Umbilical cord (tissue), 2 donors: ENCODE data around the gene CDH12. TPM values are rescaled to one million over a fixed set of nuclear protein-coding genes. Genes with fewer than 3 reads are reported as not detected.
"Not testable (repeated sequence)": the region's sequence is repeated elsewhere in the genome, so short reads cannot be mapped to it uniquely, and the experiment has no call there.

Experiments used
- DNase-seq: peaks from one replicate; pipeline ENCODE4 v3.0.0-alpha.2; 2015; ENCODE audit warnings: low spot score
- total RNA-seq: library from RNA; depleted of rRNA; stranded (reverse); fragments of >200 nt; gene quantifications from one replicate; pipeline ENCODE4 v1.2.3, GENCODE V29; 2014; ENCODE audit warnings: low replicate concordance; ENCODE audit not compliant: insufficient read depth

Gene CDH12
- total RNA-seq, 1 donor from 2014 or later = 3.6 TPM

DNA sequence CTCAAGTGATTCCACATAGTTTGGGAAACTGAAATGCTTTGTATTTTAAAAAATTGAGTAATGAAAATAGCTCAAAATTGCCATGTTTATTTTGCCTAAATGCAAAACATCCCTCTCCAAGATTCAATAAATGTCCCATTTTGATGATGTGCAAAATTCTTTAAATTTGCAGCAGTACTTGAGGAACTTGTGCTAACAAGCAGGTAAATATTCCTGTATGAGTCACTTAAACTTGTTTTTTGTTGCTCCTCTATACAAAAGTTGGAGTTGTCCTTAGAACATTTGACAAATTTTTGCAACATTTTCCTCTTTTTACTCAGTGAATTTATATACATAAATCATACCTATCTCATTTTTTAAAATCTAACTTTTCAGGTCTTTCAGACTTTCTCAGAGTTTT, 280.2 kb downstream of the CDH12 start:
- peak; percentile 33 for DNase-seq

DNA sequence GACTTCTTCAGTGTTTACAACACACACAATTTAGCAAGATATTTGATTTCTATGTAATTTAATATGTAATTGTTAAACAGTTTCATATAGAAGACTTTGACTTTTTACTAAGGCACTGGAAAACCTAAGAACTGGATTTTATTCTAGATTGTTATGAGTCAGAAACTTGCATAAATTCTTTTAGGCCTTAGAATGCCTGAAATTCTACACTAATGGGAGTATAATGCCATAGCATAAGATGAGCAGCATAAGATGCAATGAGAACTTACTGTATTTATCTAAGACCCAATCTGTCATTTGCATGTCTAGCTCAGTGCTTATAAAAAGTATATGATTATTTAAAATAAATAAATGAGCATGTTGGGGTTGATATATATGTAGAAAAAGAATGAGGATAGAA, 285.2 kb downstream of the CDH12 start:
- no peak for DNase-seq

DNA sequence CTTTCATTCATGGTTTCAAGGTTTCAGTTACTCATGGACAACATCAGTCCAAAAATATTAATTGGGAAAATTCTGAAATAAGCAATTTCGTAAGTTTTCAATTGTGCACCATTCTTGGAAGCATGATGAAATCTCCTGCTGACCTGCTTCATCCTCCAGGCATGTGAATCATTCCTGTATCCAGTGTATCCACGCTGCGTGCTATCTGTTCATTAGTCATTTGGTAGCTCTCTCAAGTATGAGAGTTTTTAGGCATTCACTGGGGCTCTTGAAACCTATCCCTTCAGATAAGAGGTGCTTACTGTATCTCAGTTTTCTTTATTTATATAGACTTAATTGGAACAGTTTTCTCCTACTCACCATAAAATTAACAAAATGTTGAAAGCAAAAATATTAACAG, 293.0 kb downstream of the CDH12 start:
- no peak for DNase-seq

DNA sequence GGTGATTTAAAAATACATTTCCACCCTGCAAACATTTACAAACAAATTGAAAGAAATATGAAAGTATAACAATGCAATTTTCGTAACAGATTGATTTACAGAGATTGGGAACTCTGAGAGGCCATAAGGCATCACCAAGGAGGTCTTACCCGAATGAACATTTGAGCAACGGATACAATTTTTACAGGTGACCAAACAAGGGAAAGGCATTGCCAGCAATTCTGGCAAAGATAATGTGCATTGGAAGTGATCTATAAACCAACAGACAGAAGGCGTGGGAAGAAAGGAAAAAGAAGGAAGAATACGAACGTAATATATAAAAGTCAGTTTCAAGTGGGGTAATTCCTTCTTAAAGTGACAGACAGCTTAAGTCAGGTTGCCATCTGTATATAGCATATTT, 295.9 kb downstream of the CDH12 start:
- no peak for DNase-seq

DNA sequence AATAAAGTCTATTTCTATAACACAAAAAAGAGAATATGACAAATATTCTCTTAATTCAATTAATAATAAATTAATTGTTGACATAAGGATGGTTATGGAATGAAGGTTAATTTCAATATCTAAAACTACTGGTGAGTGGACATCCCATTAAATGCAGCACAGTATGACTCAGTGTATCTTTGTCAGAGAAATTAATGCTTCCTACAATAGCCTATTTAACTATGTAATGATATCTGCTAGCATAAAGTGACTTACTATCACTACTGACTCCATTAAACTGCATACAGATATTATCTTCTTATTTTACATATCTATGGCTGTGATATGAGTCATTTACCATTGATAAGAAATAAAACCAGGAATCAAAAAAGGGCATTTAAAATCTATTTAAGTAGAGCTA, 298.7 kb downstream of the CDH12 start:
- no peak for DNase-seq

DNA sequence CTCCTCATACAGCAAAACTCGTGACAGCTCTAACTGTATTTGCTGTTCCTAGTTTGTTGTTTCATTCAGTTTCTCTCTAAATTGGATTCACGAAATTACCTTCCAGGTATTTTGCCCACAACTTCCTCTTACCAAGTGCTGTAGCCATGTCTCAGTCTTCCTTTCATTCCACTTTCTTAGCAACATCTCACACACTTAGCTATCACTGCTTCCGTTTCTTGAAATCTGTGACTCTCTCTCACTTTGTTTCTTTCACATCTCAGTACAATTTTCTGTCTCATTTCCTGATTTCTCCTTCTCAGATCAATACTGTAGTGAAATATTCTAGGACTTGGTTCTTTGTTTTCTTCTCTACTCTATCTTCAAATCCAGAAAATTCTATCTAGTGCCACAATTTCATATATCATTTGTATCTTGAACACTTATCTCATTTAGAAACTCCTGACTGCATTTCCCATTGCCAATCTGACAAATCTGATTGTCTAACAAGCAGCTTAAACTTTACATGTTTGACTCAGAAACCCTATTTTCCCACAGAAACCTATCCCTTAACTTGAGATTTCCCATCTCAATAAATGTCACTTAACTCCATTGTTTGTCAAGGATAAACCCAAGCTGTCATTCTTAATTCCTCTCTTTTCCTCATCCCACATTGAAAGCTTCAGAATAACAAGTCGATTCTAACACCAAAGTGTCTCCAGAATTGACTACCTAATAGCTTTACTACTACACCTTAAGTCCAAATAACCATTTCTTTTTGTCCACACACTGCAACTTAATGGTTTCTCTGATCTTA, 303.1 kb downstream of the CDH12 start:
- DNase-seq = no peak

DNA sequence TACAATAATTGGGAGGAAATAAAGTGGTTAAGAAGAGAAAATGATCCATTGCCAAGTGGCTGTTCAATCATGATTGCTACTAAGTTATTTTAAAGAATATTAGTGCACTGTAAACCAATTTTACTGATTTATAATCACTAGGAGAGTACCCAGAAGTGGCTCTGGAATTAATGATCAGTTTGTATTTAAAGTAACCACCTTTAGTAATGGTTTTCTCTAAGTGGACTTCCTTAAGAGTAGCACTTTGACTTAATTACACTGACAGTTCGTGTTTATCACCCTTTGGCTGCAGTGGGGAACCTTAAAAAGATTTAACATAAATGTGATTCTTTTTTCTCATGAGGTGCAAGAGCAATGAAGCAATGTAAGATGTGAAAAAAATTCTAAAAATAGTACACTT, 310.8 kb downstream of the CDH12 start:
- no peak for DNase-seq

DNA sequence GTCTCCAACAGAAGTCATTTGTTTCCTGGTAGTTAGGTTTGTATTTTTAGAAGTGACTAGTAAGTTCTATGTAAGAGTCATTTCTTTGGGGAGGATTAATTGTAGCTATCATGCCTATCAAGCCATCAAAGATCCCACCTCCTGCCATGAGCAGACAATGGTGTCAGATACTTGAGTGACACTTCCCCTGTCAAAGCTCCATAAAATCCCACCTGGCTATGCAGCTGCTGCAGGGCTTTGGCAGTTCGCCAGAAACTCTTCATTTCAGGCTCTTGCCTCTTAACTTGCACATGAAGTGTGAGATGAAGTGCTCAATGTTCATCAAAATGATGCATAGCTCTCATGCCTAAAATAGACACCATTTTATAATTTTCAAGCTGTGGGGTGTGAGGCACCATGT, 312.1 kb downstream of the CDH12 start:
- DNase-seq = peak; percentile 0

DNA sequence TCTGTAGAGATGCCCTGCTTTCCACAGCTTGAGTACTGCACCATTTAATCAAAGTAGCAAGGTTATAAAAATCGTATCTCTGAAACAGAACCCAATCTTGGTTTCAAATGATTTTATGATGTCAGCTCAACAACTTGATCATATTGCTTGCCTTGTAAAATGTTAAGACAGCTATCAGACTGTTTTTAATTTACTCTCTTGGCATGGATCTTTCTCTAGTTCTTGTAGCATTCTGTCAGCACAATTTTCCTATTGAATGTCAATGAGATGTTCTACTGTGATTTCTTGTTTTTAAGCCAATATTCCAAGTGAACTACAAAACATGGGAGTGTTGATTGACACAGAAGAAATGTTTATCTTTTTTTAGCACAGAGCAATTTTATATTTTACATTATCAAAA, 313.4 kb downstream of the CDH12 start:
- DNase-seq = no peak

DNA sequence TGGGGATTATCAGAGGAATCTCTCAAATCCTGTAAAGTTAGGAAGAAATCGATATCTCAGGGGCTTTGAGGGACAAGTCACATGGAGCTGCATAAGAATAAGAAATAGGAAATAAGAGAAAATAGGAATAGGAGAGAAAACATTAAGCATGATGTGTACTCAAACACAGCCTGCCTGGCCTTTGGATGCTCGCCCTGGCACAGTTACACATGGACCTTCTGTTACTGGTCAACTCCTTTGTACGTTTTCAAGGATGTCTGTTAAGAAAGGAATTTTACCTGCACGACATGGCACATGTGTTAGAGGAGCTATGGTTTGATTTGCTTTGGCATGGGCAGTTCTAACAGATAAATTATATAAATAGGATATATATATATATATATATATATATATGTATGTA, 321.2 kb downstream of the CDH12 start:
- DNase-seq = no peak

DNA sequence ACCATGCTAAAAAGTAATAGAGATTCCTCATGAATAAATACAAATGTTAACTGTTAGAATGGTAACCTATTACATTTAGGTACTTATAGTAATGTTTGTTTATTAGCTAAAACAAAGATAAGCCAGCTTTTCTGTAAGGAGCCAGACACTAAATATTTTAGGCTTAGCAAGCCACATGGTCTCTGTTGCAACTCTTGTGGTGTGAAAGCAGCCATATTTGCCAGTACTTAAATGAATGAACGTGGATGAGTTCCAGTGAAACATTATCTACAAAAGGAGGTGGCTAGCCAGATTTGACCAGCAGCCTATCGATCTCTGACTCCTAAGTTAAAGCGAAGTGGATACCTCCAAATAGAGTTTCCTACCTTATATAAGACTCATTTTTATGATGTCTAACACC, 331.6 kb downstream of the CDH12 start:
- DNase-seq = no peak

DNA sequence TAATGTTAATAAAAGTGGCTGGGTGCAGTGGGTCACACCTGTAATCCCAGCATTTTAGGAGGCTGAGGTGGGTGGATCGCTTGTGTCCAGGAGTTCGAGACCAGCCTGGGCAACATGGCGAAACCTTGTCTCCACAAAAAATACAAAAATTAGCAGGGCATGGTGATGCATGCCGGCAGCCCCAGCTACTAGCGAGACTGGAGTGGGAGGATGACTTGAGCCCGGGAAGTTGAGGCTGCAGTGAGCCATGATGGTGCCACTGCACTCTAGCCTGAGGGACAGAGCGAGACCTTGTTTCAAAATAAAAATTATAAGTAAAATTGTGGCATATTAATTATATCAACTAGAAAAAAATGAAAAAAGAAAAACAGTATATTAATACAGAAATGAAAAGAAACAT, 336.6 kb downstream of the CDH12 start:
- DNase-seq = not testable (repeated sequence)

DNA sequence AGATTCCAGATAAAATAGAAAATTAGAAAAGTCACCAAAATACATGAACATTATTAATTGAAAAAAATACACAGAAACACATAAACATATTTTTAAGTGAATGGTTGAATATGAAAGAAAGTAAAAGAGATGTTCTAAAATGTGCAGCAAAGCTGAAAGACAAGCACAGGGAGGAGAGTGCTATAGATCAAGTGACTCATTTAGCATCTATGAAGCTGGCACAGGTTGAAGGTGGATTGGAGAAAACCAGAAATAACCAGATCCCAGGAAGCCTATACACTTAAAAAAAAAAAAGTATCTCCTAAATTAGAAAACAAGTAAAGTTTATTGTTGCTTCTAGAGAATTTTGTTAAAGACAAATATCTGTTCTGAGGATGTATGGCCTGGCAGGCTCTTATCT, 338.9 kb downstream of the CDH12 start:
- DNase-seq = no peak

DNA sequence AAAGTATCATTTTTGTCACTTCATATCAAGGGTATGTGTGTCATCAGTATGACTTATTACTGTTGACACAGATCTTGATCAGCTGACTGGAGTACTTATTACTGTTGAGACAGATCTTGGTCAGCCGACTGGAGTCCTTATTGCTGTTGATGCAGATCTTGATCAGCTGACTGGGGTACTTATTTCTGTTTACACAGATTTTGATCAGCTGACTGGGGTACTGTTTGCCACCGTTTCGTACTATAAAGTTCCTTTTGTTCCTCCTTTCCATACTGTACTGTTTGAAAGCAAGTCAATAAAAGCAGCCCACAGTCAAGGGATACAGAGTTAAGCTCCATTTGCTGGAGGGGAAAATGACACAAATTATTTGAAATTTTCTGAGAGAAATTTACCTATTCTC, 347.3 kb downstream of the CDH12 start:
- DNase-seq = no peak

DNA sequence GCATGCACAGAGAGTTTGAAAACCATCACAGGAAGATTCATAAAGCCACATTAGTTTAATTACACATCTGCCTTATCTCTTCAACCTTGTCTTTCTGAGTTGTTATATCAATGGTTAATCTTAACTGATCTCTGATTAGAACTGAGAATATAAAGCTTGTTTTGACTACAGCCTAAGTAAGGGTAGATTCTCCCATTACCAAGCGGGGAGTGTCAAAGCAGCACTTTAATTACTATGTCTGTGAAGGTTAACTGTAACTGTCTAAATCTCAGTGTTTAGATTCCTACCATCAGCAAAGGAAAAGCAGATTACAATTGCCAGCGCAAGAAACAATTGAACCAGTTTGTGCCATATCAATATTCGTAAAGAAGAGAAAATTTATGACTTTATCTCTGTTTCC, 348.7 kb downstream of the CDH12 start:
- no peak for DNase-seq

DNA sequence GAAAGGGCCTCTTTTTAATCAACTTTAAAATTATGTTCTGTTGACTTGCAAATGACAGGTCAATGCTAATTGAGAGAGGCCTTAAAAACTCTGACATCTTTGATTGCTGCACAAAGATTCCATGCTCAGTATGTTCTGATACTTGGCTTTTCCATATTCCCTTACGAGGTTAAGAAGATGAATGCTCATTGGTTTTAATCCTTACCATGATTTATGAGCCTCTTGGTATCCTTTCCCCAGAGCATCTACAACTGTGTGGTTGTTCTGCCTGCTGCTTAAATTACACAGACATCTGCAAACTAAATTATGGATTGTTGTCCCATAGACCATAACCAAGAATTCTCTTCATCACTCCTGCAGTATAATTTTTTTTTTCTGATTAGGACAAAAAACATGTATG, 352.6 kb downstream of the CDH12 start:
- DNase-seq = no peak

DNA sequence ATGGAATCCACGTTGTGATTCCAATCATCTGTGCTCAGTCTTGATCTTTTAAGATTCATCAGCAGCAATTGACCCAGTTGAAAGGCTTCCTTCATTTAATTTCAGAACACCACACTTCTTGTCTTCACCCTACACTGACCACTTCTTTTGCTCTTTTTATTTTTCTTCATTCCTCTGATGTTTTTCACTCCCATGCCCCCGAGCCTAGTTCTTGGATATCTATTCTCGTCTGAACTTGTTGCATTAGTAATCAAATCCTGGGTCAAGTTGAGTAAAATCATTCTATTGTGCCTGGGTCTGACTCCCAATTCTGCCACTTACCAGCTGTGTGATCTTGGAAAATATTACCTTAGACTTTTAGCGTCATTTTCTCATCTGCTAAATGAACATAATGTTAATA, 356.5 kb downstream of the CDH12 start:
- no peak for DNase-seq

DNA sequence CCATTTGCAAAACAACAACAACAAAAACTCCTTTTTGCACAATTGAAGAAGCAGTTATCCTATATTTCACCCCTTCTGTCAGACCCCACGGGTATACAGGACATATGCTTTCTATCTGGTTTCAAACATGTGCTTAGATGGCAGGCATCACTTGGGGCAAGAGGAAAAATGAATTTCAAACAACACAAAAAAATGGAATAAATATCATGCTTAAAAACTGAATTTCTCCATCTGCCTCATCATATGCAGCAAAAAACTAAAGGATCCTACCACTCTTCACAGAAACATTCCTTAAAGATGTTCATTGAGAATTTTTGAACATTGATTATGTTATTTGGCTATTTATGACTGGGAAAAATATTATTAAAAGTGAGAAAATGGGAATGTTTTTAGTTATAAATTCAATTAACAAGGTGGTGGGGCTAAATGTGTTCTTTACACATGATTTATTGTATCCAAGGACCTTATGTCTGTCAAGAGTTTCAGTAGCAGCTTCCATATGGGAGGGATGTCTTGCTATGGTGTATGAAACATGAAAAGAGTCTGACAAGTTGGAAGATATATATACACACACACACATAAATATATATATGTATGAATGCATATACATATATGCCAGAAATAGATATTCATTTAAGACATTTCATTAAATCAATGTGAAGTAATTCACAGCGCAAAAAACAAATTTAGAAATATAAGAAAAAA, 358.0 kb downstream of the CDH12 start:
- no peak for DNase-seq

DNA sequence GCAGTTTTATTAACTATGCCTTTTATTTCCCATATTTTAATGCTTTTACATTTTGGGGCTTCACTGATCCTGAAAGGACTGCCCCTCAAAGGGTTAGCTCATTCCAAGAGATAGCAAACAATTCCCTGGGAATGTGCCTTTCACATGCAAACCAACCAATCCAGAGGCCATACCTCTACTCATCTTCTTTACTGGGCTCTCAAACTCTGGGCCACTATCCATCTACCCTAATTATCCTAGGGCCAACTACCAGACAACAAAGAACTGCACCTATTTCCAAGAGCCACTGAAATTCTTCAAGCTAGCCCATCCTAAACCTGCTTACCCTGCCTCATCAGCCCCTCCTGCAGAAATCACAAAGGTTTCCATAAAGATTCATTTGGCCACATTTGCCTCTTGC, 364.7 kb downstream of the CDH12 start:
- no peak for DNase-seq

DNA sequence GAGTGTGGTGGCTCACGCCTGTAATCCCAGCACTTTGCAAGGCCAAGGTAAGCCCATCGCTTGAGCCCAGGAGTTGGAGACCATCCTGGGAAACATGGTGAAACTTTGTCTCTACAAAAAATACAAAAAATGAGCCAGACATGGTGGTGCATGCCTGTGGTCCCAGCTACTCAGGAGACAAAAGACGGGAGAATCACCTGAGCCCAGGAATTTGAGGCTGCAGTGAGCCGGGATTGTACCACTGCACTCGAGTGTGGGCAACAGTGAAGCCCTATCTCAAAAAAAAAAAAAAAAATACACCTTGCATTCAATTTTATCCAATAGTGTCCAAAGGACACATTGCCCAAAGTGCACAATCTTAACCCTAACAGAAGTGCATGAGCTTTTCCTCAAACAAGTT, 372.8 kb downstream of the CDH12 start:
- DNase-seq = no peak

DNA sequence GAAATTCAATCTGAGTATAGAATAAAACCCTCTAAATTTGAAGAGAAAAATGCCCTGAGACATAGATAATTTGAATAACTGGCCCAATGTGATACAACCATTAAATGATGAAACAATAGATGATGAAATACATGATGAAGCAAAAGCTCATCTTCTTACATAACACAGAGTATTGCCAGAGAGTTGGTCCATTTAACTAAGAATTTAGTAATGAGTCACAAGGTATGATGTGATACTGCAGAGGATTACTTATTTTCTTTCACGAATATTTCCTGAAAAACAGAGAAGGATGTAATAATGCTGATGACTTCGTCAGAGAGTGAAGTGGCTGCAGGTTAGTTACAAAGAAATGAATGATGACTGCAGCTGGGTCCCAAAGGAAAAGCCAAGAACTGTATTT, 379.3 kb downstream of the CDH12 start:
- DNase-seq = no peak

DNA sequence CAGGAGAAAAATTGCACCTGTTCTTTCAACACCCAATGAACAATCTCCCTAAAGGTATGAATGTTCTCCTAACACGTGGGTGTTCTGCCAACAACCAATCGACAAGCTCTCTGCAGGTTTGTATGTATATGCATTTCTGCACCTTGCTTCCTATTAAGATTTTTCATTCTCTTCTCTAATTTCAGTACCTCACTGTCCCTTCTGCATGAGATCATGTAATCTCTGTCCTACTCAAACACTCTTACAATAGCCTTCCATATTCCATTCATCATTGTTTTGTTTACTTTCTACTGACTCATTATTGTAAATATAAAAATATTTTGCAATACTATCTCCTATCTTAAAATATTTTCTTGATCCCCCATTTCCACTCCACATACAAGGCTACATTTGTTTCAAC, 382.0 kb downstream of the CDH12 start:
- DNase-seq = no peak

DNA sequence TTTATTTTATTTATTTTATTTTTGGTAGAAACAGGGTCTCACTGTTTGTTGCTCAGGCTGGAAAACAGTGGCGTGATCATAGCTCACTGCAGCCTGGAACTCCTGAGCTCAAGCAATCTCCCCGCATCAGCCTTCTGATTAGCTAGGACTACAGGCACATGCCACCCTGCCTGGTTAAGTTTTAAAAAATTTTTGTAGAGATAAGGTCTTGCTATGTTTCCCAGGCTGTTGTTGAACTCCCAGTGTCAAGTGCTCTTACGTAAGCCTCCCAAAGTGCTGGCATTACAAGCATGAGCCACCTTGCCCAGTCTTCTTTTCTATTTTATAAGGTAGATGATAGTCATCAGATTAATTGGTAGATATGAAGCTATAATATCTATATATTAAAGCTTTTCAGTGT, 382.7 kb downstream of the CDH12 start:
- DNase-seq = no peak

DNA sequence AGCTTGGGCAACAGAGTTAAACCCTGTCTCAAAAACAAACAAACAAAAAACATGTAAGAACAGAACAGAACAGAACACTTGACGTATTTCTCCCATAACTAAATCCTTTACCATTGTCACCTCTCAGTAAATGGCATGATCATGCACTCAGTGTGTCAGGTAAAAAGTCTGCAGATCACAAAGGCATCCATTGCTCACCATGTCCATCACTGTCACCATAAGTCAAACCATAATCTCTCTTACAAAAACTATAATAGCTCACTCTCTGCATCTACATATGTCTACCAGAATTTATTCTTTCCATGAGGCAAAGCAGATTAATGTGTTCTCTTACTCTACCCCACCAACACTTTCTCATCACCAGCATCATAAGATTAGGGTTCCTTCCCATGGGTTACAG, 387.5 kb downstream of the CDH12 start:
- DNase-seq = no peak
